ENCODE data around the gene OSBPL10.

Gene OSBPL10

DNA sequence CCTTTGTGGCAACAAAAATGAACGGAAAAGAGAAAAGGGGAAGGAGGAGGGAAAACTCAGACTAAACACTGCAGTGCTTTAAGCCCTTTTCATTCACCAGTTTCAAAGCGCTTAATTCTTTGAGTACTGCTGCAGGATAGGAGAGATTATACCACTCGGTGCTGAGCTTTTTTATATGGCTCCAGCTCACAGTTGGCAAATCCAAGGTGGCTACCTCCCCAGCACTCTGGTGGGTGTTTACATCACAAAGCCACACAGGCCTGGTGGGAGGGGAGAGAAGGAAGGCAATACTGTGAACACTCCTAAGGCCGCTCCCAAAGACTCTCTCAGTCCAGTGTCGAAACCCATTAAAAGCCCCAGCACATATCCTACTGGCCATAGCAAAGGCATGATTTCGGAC, 256.9 kb downstream of the OSBPL10 start:
- no peak overlapping the region for H2AFZ ChIP-seq (ENCODE audit: low read length)
- TF ChIP-seq, protein P1, sequence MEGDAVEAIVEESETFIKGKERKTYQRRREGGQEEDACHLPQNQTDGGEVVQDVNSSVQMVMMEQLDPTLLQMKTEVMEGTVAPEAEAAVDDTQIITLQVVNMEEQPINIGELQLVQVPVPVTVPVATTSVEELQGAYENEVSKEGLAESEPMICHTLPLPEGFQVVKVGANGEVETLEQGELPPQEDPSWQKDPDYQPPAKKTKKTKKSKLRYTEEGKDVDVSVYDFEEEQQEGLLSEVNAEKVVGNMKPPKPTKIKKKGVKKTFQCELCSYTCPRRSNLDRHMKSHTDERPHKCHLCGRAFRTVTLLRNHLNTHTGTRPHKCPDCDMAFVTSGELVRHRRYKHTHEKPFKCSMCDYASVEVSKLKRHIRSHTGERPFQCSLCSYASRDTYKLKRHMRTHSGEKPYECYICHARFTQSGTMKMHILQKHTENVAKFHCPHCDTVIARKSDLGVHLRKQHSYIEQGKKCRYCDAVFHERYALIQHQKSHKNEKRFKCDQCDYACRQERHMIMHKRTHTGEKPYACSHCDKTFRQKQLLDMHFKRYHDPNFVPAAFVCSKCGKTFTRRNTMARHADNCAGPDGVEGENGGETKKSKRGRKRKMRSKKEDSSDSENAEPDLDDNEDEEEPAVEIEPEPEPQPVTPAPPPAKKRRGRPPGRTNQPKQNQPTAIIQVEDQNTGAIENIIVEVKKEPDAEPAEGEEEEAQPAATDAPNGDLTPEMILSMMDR (IDR thresholded peaks at IDR 0.05; ENCODE audit: low read length), result no peak
- TF ChIP-seq EZH2 (IDR thresholded peaks at IDR 0.05; ENCODE audit: borderline replicate concordance, low read length), result no peak
- H3K9ac ChIP-seq (ENCODE audit: low read length), result no peak overlapping the region
- H3K4me2 ChIP-seq (ENCODE audit: low read length), result no peak overlapping the region
- no peaks in the 10 kb centered on the region for H3K79me2 ChIP-seq (ENCODE audit: insufficient read depth, low read length)
- H3K27me3 ChIP-seq (ENCODE audit: insufficient read depth, low read length), result no peaks in the 10 kb centered on the region
- H3K27ac ChIP-seq (ENCODE audit: low read depth, low read length, poor library complexity, severe bottlenecking), result no peak overlapping the region
- peaks cover 23% of the 10 kb centered on the region; the same call in 1 of the 2 replicates for H3K36me3 ChIP-seq (ENCODE audit: insufficient read depth, low read length)
- no peaks in the 10 kb centered on the region for H3K9me3 ChIP-seq (ENCODE audit: low read length)
- H3K4me3 ChIP-seq (ENCODE audit: low read depth, low read length, poor library complexity, severe bottlenecking), result no peak overlapping the region
- H4K20me1 ChIP-seq (ENCODE audit: insufficient read depth, low read length), result no peaks in the 10 kb centered on the region
- no peaks in the 10 kb centered on the region for H3F3A ChIP-seq (ENCODE audit: insufficient read depth, low read length)
- no peaks in the 10 kb centered on the region for H3K9me2 ChIP-seq (ENCODE audit: low read depth, low read length)
- H3K4me1 ChIP-seq (ENCODE audit: insufficient read depth, low read length, severe bottlenecking), result peaks cover 7% of the 10 kb centered on the region

DNA sequence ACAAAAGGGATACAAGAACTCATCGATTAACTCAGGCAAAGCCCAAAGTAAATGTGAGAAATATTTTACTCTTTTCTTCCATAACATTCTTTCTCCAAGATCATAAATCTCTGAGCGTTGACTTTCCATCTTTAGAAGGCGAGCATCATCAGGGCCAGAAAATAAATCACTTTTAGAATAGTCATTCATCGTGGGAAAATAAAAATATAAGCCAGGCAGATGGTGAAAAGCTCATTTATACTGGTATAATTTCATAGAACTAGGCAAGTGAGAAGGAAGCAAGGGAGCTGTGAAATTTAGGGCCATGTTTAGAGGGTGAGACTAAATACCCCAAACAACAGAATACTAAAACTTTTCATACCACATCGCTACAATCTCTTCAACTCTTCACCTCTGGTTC, 257.4 kb downstream of the OSBPL10 start:
- Histone ChIP-seq H3K9ac (ENCODE audit: low read length) (no peak overlapping the region), H3K36me3 (ENCODE audit: insufficient read depth, low read length) (peaks cover 23% of the 10 kb centered on the region; the same call in 1 of the 2 replicates), H3K9me2 (ENCODE audit: low read depth, low read length) (no peaks in the 10 kb centered on the region), H3K4me1 (ENCODE audit: insufficient read depth, low read length, severe bottlenecking) (peaks cover 7% of the 10 kb centered on the region), H3K27me3 (ENCODE audit: insufficient read depth, low read length) (no peaks in the 10 kb centered on the region), H3K4me3 (ENCODE audit: low read depth, low read length, poor library complexity, severe bottlenecking) (no peak overlapping the region), H3K27ac (ENCODE audit: low read depth, low read length, poor library complexity, severe bottlenecking) (no peak overlapping the region), H3K4me2 (ENCODE audit: low read length) (no peak overlapping the region), H3F3A (ENCODE audit: insufficient read depth, low read length) (no peaks in the 10 kb centered on the region), H4K20me1 (ENCODE audit: insufficient read depth, low read length) (no peaks in the 10 kb centered on the region), H3K79me2 (ENCODE audit: insufficient read depth, low read length) (no peaks in the 10 kb centered on the region), H2AFZ (ENCODE audit: low read length) (no peak overlapping the region), H3K9me3 (ENCODE audit: low read length) (no peaks in the 10 kb centered on the region)
- TF ChIP-seq, protein P1 (IDR thresholded peaks at IDR 0.05; ENCODE audit: low read length), result no peak

DNA sequence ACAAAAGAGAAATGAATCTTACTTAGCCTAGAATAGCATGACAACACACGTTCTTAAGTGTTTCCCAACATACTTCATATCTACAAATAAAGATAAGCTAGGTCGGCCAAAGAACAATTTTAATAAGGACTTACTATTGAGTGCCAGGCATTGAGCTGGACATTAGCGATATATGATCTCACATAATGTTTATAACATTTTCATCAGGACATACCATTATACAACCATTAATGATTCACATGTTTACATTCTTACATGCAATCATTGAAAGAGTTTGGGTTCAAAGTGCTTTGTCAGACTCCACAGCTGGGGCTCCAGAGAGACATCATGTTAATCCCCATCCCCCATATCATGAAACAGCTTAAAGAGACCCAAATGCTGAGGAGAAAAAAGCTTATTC, 259.4 kb downstream of the OSBPL10 start:
- Histone ChIP-seq H3K27ac (ENCODE audit: low read depth, low read length, poor library complexity, severe bottlenecking) (no peak overlapping the region), H3K4me1 (ENCODE audit: insufficient read depth, low read length, severe bottlenecking) (peaks cover 7% of the 10 kb centered on the region)
- TF ChIP-seq, protein P1 (IDR thresholded peaks at IDR 0.05; ENCODE audit: low read length), result no peak
- no peak for TF ChIP-seq EZH2 (IDR thresholded peaks at IDR 0.05; ENCODE audit: borderline replicate concordance, low read length)

More for the DNA sequence above, 259.4 kb downstream of the OSBPL10 start:
- no peaks in the 10 kb centered on the region for H3K9me3 ChIP-seq (ENCODE audit: low read length)
- no peak overlapping the region for H3K4me3 ChIP-seq (ENCODE audit: low read depth, low read length, poor library complexity, severe bottlenecking)
- no peaks in the 10 kb centered on the region for H3K27me3 ChIP-seq (ENCODE audit: insufficient read depth, low read length)
- H3K36me3 ChIP-seq (ENCODE audit: insufficient read depth, low read length), result peaks cover 23% of the 10 kb centered on the region; the same call in 1 of the 2 replicates
- H3K9me2 ChIP-seq (ENCODE audit: low read depth, low read length), result no peaks in the 10 kb centered on the region
- H2AFZ ChIP-seq (ENCODE audit: low read length), result no peak overlapping the region
- H3K79me2 ChIP-seq (ENCODE audit: insufficient read depth, low read length), result no peaks in the 10 kb centered on the region
- no peaks in the 10 kb centered on the region for H4K20me1 ChIP-seq (ENCODE audit: insufficient read depth, low read length)
- no peaks in the 10 kb centered on the region for H3F3A ChIP-seq (ENCODE audit: insufficient read depth, low read length)
- H3K4me2 ChIP-seq (ENCODE audit: low read length), result no peak overlapping the region
- no peak overlapping the region for H3K9ac ChIP-seq (ENCODE audit: low read length)

Measured in OCI-LY1 (cell line).